HepG2 (cell line): ENCODE data around the gene GTF2F2. TPM values are rescaled to one million over a fixed set of nuclear protein-coding genes. Genes with fewer than 3 reads are reported as not detected.
A peak's percentile ranks its signal among the peaks of the same experiment; 100 is the strongest.

Experiments
- GATAD1 ChIP-seq: IDR thresholded peaks from 2 replicates; pipeline ENCODE4 v1.6.1; 2016; ENCODE audit warnings: missing genetic modification reagents, missing compliant biosample characterization
- JUNB ChIP-seq: sonication (generic); formaldehyde crosslinking; IDR thresholded peaks from 2 replicates; pipeline ENCODE4 v1.8.0; 2022; ENCODE audit warnings: missing genetic modification reagents, mild to moderate bottlenecking, borderline replicate concordance
- KDM2A ChIP-seq: sonication (generic); formaldehyde crosslinking; IDR thresholded peaks from 2 replicates; pipeline ENCODE4 v1.4.0; 2020; ENCODE audit warnings: low read depth, missing genetic modification reagents, borderline replicate concordance
- KLF9 ChIP-seq: IDR thresholded peaks from 2 replicates; pipeline ENCODE4 v1.6.1; 2016; ENCODE audit warnings: low read depth
- KMT2B ChIP-seq: IDR thresholded peaks from 2 replicates; pipeline ENCODE4 v1.6.1; 2016; ENCODE audit warnings: missing genetic modification reagents, missing compliant biosample characterization
- MTF2 ChIP-seq: sonication (generic); formaldehyde crosslinking; IDR thresholded peaks from 2 replicates; pipeline ENCODE4 v1.5.0; 2020; ENCODE audit warnings: missing genetic modification reagents, borderline replicate concordance
- NFE2L2 ChIP-seq: fragments of 150-350 bp; IDR thresholded peaks from 2 replicates; pipeline ENCODE4 v1.6.1; 2014; ENCODE audit warnings: low read length
- RBM22 ChIP-seq: fragments of 200-400 bp; formaldehyde crosslinking; optimal IDR thresholded peaks from 2 replicates; pipeline ENCODE3; 2017; ENCODE audit warnings: mild to moderate bottlenecking, low read length, moderate library complexity
- STAG1 ChIP-seq: sonication (generic); formaldehyde crosslinking; IDR thresholded peaks from 2 replicates; pipeline ENCODE4 v1.4.0; 2020; ENCODE audit warnings: missing genetic modification reagents
- YEATS4 ChIP-seq: sonication (generic); formaldehyde crosslinking; IDR thresholded peaks from 2 replicates; pipeline ENCODE4 v1.4.0; 2020; ENCODE audit warnings: missing genetic modification reagents, borderline replicate concordance
- ZFAT ChIP-seq: sonication (generic); formaldehyde crosslinking; conservative IDR thresholded peaks from 2 replicates; pipeline ENCODE4 v1.8.1; 2023; ENCODE audit warnings: missing genetic modification reagents, inconsistent platforms
- ZNF441 ChIP-seq: sonication (generic); formaldehyde crosslinking; IDR thresholded peaks from 2 replicates; pipeline ENCODE4 v1.7.0; 2021; ENCODE audit warnings: missing genetic modification reagents, borderline replicate concordance
- ZNF446 ChIP-seq: sonication (generic); formaldehyde crosslinking; IDR thresholded peaks from 2 replicates; pipeline ENCODE4 v1.5.0; 2020; ENCODE audit warnings: mild to moderate bottlenecking, missing genetic modification reagents
- polyA plus RNA-seq, 8 experiments: library from polyadenylated mRNA; depleted of rRNA in 3 of 8; stranded (reverse) in 7 of 8; unstranded in 1 of 8; fragments of >200 nt; fragmentation: Illumina TruSeq in 4 of 8; extraction: Trizol in 4 of 8; gene quantifications; 2 replicates each; pipeline versions ENCODE4 v1.2.1 to v1.2.3, GENCODE V29; 2011 to 2016; ENCODE audit warnings: low read depth in 4 of 8, missing spikeins in 1 of 8, mixed read lengths in 1 of 8; ENCODE audit not compliant: insufficient read depth in 1 of 8
- total RNA-seq, 5 experiments: library from RNA; depleted of rRNA; stranded (reverse); fragments of >200 nt; fragmentation: Illumina TruSeq; extraction: Trizol; gene quantifications; 2 replicates each; pipeline ENCODE4 v1.2.3, GENCODE V29; 2016; ENCODE audit warnings: low read depth in 1 of 5
- TF ChIP-seq, protein P1 (sequence below): sonication (generic); formaldehyde crosslinking; IDR thresholded peaks from 2 replicates; pipeline ENCODE4 v1.5.0; 2020; ENCODE audit warnings: mild to moderate bottlenecking, missing genetic modification reagents
- TF ChIP-seq, protein P2 (sequence below), 2 experiments: IDR thresholded peaks; 2 replicates each; pipeline ENCODE4 v1.6.1; 2011 to 2012; ENCODE audit warnings: low read length in 2 of 2, borderline replicate concordance in 1 of 2, low read depth in 1 of 2, mild to moderate bottlenecking in 1 of 2, moderate library complexity in 1 of 2
- TF ChIP-seq, protein P3 (sequence below): IDR thresholded peaks from 2 replicates; pipeline ENCODE4 v1.6.1; 2016; ENCODE audit warnings: low read depth
- TF ChIP-seq, protein P4 (sequence below): IDR thresholded peaks from 2 replicates; pipeline ENCODE4 v1.6.1; 2012; ENCODE audit warnings: low read depth, low read length, improper control_type of control experiment
- TF ChIP-seq, protein P5 (sequence below): sonication (generic); formaldehyde crosslinking; IDR thresholded peaks from 2 replicates; pipeline ENCODE4 v1.4.0; 2020; ENCODE audit warnings: missing genetic modification reagents, low read depth, mild to moderate bottlenecking, borderline replicate concordance

GTF2F2 gene
- total and polyA plus RNA-seq, 2 of the 13 experiments (the other 11 are each of a cell fraction or from before 2014, with no cell fraction given) = 10.6 to 32.8 TPM

DNA sequence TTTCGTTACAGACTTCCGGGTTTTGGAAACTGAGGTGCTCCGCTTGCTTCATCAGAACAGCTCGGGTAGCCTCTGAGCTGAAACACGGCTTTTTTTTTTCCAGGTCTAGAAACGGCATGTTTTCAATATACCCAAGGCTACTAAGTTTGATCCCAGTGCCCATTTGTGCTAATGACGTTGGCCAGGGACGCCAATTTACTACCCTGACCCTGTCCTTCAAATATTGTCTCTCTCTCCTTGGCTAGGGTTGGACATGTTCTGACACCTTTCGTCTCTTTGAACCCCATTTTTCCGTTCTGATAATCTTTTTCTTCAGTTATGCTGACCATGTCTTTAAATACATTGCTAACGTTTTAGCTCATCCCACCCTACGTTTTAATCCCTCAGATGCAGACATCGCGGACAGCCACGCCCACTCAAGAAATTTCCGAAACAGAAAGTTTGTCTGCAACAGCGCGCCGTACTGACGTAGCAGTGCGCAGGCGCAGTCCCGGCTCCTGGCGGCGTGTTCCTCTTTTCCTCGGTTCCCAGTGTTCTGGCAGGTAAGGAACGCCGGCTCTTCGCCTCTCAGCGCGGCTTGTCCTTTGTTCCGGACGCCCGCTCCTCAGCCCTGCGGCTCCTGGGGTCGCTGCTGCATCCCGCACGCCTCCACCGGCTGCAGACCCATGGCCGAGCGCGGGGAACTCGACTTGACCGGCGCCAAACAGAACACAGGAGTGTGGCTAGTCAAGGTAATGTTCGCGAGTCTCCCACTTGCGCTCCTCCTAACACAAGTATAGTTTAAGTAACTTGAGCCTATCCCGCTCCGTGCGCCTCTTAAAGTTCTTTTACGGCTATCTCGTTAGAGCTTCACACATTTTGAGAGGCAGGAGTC, at the start of gene GTF2F2 (continued):
- TF ChIP-seq KDM2A (CRISPR knock-in tag) (peak; percentile 87; the same call in 1 of the 2 replicates), ZFAT (CRISPR knock-in tag) (no peak), STAG1 (peak; percentile 13), GATAD1 (peak; percentile 96), ZNF441 (CRISPR knock-in tag) (peak; percentile 63; the same call in 1 of the 2 replicates), KMT2B (CRISPR knock-in tag) (peak; percentile 96), NFE2L2 (no peak), MTF2 (0 out of 2 replicates have a peak, but pooled peaks have one; percentile 55), KLF9 (CRISPR knock-in tag) (peak; percentile 100), JUNB (CRISPR knock-in tag) (no peak), ZNF446 (CRISPR knock-in tag) (0 out of 2 replicates have a peak, but pooled peaks have one; percentile 52), YEATS4 (CRISPR knock-in tag) (peak; percentile 77; the same call in 1 of the 2 replicates), RBM22 (no peak)
- TF ChIP-seq, protein P1, sequence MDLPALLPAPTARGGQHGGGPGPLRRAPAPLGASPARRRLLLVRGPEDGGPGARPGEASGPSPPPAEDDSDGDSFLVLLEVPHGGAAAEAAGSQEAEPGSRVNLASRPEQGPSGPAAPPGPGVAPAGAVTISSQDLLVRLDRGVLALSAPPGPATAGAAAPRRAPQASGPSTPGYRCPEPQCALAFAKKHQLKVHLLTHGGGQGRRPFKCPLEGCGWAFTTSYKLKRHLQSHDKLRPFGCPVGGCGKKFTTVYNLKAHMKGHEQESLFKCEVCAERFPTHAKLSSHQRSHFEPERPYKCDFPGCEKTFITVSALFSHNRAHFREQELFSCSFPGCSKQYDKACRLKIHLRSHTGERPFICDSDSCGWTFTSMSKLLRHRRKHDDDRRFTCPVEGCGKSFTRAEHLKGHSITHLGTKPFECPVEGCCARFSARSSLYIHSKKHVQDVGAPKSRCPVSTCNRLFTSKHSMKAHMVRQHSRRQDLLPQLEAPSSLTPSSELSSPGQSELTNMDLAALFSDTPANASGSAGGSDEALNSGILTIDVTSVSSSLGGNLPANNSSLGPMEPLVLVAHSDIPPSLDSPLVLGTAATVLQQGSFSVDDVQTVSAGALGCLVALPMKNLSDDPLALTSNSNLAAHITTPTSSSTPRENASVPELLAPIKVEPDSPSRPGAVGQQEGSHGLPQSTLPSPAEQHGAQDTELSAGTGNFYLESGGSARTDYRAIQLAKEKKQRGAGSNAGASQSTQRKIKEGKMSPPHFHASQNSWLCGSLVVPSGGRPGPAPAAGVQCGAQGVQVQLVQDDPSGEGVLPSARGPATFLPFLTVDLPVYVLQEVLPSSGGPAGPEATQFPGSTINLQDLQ (CRISPR knock-in tag) = no peak
- TF ChIP-seq, protein P2, sequence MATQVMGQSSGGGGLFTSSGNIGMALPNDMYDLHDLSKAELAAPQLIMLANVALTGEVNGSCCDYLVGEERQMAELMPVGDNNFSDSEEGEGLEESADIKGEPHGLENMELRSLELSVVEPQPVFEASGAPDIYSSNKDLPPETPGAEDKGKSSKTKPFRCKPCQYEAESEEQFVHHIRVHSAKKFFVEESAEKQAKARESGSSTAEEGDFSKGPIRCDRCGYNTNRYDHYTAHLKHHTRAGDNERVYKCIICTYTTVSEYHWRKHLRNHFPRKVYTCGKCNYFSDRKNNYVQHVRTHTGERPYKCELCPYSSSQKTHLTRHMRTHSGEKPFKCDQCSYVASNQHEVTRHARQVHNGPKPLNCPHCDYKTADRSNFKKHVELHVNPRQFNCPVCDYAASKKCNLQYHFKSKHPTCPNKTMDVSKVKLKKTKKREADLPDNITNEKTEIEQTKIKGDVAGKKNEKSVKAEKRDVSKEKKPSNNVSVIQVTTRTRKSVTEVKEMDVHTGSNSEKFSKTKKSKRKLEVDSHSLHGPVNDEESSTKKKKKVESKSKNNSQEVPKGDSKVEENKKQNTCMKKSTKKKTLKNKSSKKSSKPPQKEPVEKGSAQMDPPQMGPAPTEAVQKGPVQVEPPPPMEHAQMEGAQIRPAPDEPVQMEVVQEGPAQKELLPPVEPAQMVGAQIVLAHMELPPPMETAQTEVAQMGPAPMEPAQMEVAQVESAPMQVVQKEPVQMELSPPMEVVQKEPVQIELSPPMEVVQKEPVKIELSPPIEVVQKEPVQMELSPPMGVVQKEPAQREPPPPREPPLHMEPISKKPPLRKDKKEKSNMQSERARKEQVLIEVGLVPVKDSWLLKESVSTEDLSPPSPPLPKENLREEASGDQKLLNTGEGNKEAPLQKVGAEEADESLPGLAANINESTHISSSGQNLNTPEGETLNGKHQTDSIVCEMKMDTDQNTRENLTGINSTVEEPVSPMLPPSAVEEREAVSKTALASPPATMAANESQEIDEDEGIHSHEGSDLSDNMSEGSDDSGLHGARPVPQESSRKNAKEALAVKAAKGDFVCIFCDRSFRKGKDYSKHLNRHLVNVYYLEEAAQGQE (IDR thresholded peaks at IDR 0.05; ENCODE audit: borderline replicate concordance in 1 of 2, low read depth in 1 of 2, low read length in 2 of 2) = peak in 1 of 2 experiments; percentile 43; a peak in 1 of 4 replicates
- TF ChIP-seq, protein P3, sequence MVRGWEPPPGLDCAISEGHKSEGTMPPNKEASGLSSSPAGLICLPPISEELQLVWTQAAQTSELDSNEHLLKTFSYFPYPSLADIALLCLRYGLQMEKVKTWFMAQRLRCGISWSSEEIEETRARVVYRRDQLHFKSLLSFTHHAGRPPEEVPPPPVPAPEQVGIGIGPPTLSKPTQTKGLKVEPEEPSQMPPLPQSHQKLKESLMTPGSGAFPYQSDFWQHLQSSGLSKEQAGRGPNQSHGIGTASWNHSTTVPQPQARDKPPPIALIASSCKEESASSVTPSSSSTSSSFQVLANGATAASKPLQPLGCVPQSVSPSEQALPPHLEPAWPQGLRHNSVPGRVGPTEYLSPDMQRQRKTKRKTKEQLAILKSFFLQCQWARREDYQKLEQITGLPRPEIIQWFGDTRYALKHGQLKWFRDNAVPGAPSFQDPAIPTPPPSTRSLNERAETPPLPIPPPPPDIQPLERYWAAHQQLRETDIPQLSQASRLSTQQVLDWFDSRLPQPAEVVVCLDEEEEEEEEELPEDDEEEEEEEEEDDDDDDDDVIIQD (CRISPR knock-in tag) = peak; percentile 57; the same call in 1 of the 2 replicates
- TF ChIP-seq, protein P4, sequence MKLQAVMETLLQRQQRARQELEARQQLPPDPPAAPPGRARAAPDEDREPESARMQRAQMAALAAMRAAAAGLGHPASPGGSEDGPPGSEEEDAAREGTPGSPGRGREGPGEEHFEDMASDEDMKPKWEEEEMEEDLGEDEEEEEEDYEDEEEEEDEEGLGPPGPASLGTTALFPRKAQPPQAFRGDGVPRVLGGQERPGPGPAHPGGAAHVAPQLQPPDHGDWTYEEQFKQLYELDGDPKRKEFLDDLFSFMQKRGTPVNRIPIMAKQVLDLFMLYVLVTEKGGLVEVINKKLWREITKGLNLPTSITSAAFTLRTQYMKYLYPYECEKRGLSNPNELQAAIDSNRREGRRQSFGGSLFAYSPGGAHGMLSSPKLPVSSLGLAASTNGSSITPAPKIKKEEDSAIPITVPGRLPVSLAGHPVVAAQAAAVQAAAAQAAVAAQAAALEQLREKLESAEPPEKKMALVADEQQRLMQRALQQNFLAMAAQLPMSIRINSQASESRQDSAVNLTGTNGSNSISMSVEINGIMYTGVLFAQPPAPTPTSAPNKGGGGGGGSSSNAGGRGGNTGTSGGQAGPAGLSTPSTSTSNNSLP = no peak
- TF ChIP-seq, protein P5, sequence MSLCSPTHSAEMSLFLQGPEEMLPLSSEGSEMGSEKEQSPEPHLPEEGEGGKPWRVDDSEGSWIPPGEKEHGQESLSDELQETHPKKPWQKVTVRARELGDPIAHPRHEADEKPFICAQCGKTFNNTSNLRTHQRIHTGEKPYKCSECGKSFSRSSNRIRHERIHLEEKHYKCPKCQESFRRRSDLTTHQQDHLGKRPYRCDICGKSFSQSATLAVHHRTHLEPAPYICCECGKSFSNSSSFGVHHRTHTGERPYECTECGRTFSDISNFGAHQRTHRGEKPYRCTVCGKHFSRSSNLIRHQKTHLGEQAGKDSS (CRISPR knock-in tag) = no peak; the same call in 1 of the 2 replicates
